HT-29 (cell line): ENCODE measurements around the gene CTSE. TPM values are rescaled to one million over a fixed set of nuclear protein-coding genes. Genes with fewer than 3 reads are reported as not detected.
"Not testable (repeated sequence)": the region's sequence is repeated elsewhere in the genome, so short reads cannot be mapped to it uniquely, and the experiment has no call there.

Source experiments
- DNase-seq: peaks from one replicate; pipeline ENCODE4 v3.0.0-alpha.2; 2015; ENCODE audit warnings: low spot score
- total RNA-seq: library from RNA; depleted of rRNA; stranded (reverse); fragments of >200 nt; shearing (Covaris generic); gene quantifications from 2 replicates; pipeline ENCODE4 v1.2.3, GENCODE V29; 2014

CTSE gene
- total RNA-seq, 1 experiment from 2014 or later, result 6.6 TPM

DNA sequence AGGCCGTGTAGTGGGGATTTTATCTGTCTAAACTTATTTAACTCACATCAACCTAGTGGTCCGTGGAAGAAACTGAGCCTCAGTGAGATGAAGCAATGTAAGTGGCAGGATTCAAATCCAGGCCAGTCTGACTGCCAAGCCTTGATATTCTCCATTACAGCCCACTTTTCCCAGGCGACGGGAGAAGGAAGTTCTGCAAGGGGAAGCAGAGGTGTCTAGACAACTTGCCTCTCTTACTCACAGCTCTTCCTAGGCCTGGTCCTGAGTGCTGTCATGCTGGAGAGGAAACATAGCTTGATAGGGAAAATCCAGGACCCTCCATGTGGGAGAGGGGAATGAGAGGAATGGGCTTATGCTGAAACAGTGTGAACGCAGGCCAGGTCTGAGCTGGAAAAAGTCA, 9.1 kb downstream of the CTSE start:
- DNase-seq, result no peak

DNA sequence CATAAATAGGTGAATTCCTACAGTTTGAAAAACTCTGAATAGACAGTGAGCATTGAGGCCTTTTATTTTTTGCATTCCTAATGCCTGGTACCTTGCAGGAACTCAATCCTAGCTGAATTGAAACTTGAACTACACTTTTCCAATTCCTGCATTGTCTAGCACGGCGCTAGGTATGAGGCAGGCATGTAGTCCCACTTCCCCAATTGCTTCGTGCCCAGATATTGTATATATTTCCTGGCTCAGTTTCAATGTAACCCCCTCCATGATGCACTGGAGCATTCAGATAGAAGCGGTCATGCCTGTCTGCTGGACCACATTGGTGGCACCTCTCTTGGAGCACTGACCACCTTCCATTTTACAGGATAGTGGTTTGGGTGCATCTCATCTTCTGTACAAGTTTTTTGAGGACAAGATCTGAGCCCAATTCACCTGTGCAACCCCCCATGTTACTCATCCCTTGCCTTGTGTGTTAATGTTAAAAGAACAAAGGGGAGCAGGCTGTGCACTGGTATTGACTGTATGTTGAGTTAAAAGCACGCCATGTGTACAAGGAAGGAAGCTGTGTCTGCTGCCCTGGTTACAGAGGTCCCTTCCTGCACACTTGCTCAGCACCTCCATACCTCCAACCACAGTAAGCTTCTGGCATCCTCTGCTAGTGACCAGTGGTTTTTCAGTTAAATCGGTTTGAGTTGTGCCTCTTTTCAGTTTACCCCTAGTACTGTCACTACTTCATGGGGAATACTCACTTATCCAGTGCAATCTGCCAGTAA, 10.5 kb downstream of the CTSE start:
- DNase-seq, result no peak

DNA sequence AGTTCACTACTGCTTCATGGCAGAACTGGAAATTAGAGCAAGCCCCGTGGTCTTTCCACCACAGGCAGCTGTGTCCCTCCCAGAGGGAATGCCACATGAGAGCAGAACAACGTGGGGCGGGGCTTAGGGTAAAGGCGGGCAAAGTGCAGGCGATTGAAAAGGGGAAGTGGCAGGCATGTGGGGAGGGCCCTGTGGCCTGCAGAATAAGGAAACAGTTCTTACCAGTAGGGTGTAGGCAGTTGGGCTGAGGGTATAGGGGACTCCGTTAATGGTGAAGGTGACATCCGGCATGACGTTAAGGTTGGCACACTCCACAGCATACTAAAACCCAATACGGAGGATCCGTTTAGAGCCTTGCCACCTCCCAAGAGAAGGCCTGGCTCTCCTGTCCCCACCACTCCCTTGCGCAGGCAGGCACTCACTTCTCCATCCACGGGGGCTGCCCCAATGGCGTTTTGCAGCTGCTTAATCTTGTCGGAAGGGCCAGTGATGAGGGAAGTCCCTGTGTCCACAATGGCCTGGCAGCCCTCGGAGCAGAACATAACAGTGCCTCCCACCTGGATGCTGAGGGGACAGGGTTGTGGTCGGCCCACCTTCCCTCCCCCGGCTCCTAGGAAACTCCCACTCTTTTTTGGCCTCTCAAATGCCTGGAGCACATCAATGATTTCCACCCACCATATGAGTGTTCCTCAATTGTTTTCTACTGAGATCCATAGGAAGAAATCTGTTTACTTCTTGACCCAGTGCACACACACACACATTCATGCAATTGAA, 11.4 kb downstream of the CTSE start:
- peak; percentile 81 for DNase-seq

DNA sequence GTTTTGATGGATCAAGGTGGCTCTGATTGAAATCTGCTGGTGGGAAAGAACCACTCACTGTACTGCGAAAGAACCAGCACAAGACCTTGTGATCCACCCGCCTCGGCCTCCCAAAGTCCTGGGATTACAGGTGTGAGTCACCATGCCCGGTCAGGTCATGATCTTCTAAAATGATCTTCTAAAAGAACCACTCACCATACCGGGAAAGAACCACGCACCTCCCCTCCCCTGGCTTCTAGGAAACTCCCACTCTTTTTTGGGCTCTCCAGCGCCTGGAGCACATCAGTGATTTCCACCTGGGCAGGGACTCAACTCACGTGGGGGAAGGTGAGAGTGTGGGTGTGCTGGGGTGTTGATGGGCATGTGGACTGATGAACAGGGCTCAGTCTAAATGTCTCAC, 12.6 kb downstream of the CTSE start:
- no peak for DNase-seq

DNA sequence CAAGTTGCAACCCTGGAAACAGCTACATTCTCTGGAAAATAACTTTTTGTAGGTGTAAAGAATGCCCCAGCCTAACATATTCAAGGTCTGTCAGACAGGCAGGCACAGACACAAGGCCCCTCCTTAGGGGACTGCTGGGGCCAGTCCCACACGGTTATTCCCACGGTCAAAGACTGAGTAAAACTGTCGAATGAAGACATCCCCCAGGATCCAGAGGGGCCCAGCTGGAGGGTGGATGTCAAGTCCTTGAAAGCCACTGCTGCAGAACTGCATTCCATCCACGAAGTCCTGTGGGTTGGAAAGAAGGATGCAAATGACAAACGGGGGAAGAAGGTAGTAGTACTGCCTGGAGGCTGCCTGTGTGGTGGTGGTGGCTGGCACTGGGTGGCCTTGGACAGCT, 13.6 kb downstream of the CTSE start:
- no peak for DNase-seq

DNA sequence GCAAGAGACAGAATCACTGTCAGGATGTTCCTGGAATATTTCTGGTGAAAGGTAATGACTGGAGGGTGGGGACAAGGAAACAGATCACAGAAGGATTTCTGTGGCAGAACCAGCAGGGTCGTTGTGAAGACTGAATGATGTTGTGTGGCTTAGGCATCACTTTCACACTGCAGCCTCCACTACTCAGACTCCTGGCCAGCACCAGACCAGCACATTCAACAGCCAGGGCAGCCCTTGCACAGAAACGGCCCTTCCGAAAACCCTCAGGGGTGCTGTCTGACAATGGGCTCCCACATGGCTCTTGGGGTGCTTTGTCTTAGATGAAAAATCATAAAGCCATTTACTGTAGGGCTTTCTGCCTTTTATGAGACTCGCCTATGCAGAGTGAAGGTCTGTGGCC, 16.7 kb downstream of the CTSE start:
- no peak for DNase-seq

DNA sequence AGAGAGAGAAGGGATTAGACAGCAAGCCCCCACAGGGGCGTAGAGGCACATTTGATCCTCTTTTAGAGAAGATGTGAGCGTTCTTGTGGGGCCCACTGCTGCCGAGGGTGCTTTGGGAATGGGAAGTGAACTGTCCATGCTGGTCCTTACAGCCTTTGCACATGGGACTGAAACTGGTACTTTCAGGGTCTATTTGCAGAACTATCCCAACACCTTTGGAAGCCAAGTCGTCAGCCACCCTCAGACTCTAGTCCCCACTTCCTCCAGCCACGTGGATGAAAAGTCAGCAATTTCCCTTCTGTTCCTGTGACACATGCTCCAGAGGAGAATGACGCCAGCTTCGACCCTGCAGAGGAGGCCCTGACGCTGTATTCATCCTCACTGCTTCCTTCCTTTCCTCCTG, 17.9 kb downstream of the CTSE start:
- DNase-seq, result peak; percentile 20

DNA sequence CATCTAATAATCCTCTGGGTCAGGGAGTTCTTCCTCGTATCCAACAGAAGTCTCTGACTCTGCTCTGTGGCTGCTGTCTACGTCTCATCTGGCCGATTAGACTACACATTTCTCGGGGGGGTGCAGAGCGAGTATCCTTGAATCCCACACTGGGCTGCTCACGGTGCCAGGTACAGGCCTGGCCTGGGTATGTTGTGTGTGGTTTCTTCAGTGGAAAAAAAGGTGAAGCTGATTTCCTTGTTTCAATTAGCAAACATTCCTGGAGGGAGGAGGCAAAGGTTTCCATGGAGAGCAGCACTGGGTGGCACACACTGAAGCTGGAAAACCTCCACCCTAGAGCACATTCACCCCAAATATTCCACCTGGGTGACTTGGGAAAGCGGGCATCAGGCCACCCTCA, 18.5 kb downstream of the CTSE start:
- DNase-seq, result peak; percentile 86

DNA sequence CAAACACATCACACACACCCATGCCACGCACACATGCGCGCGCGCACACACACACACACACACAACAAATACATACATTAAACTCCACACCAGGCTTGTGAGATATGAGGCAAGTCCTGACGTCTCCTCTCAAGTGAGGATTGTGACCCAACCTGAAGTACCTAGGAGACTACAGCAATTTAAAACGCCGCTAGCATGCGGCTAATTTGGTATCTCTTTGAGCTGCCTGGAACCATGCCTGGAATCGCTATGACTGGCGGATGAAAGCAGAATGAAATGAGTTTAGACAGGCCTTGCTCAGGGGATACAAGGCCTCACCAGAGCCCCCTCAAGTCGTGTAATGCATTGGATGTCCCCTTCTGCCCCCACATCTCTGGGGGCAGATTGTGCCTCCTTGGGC, 18.9 kb downstream of the CTSE start:
- DNase-seq, result peak; percentile 70

DNA sequence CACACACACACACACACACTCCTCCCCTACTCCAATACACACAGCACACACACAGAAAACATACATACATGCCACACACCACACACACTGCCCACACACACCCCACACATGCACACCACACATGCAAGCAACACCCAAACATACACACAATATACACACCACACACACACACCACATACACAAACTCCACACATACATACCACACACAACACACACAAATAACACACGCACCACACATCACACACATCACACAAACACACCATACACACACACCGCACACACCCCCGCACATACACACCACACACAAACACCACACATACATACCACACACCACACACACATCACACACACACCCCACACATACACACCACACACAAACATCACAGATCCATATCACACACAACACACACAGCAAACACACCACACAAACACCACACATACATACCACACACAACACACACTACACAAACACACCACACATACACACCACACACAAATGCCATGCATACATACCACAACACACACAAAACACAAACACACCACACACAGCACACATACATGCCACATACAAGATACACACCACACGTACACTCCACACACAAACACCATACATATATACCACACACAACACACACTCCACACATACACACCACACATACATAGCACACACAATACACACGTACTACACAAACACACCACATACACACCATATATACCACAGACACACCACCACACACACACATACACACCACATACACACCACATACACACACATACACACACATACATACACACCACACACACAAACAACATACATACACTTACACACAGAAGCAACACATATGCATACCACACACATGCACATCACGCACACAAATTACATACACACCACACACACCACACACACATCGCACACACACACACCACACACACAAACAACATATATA, 19.6 kb downstream of the CTSE start:
- DNase-seq, result no peak

DNA sequence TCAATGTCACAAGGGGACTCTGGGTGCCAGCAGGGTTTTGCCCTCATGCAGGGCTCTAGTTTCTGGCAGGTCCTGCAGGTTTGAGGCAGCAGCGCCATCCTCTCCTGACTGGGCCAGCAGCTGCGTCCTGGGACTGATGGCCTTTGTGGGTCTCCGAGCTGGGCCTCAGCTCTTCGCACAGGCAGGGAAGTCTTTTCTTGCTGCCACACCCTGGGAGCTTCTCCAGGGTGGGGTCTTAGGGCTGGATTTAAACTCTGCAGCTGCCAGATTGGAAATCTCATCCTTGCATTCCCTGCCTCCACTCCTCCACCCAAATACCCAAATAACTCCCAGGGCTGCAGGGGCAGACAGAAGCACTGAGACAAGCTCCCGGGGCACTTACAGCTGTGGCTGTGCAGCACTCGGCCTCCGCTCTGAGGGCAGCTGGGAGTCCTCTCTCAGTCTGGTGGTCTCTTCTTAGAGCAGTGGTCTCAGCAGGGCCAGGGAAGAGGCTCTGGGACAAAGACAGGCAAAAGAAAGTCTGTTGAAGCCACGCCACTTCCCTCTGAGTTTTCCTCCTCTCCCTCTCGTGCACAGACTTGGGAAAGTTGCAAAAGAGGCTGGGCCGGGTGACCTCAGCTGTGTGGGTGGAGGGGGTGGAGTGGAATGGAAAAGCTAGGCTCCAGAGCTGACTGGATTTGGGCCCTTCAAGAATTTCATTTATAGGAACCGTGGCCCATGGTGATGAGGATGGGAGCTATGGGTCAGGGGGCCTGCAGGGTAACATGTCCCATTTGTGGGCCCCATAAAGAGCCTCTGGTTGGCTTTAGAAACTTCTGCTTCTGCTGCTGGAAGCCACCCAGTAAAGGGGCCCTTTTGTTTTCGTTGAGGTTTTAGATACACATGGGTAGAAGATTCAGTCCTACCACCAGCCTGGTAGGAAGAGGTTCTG, 20.6 kb downstream of the CTSE start, which contains the start of gene RAB7B:
TSS of gene RAB7B (minus strand) at position 525 of the 931 bp plus-strand sequence. CDS start 9,260 bp downstream, outside the sequence.
- peak; percentile 74 for DNase-seq

DNA sequence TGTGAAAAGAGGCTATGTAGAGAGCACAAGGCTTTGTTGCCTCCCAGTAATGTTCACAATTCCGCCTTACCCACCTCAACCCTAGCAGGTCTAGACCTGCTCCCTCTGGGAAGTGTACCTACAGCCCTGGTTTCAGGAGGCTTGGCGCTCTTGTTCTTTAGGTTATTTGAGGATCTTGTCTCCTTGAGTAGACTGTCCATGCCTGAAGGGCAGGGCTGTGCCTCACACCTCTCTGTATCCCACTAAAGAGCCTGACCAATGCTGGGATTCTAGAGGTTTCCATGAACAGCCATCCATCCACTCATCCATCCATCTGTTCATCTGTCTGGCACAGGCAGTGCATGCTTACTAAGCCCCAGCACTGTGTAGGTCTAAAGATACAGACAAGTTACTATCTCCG, 21.5 kb downstream of the CTSE start:
- DNase-seq, result no peak

DNA sequence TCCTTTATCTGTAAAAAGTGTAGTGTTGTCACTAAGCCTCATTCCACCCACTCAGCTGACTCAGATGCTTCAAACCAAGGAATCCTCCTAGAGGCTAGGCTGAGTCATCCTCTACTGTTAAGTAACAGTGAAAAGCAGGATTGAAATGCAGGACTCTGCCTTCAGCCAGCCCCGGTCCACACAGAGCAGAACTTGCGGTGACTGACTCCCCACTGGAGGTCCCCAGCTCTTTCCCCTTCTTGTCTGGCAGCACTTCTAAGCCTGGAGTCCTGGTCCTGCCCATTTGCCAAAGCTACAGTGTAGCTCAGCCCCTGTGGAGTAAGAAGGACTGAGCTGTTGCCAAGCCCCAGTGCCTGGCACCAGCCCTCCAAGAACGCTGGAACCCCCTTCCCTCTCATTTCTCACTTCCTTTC, 22.2 kb downstream of the CTSE start:
- peak; percentile 56 for DNase-seq

DNA sequence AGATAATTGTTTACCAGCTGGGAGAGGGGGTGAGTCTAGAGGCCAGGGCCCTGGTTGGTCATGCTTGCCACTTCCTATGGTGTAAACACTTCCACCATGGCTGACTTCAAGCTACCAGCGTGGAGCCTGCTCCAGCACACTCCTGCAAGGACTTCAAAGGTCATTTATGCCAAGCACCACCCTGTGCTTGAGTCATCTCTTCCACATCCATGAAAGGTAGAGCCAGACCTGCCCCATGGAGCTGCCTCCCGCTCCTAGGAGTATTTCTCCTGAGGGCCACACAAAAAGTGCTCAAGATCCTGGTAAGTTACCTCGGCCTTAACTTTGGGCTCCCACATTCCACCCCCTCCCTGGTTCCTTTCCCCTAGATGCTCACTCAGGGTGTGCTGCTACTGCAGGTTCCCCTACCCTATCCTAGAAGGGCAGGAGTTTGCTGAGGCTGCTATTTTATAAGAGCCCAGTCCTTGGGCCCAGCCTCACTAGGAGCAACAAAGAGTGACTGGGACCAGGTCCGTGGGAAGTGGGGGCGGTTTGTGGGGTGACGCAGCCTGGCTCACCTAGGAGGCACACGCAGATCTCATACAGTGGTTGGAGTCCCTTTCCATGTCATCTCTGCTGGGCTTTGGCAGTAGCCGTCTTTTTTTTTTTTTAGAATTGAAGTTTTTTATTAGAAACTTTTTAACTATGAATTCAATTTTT, 22.9 kb downstream of the CTSE start:
- peak; percentile 53 for DNase-seq

DNA sequence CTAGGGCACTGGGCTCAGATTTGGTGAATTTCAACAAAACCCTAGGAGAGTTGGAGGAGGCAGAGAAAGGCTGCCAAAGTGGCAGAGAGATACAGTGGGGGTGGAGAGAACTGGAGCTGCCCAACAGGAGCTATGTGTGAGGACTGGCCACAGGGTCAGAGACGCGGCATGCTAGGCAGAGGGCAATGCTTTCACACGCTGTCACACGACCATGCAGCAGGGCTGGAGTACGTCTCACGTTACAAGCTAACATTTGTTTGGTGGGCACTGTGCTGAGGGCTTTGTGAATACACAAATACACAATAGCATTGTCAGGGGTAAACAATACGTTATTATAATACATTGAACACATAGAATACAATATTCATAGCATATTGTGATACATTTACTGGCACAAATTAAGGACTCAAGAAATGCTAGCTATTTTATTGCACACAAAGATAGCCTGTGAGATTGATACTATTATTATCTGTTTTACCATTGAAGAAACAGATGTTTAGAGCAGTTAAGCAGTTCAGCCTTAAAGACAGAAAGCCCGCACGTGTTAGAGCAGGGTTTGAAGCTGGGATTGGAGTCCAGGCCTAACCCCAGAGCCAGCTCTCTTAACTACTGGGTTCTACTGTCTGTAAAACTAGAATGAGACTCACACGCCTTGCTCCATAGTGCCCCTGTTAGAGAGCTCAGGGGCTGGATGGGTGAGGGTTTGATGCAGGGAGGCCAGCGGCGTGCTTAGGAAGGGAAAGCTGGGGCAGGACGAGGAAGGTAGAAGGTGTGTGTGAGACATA, 25.0 kb downstream of the CTSE start:
- no peak for DNase-seq

DNA sequence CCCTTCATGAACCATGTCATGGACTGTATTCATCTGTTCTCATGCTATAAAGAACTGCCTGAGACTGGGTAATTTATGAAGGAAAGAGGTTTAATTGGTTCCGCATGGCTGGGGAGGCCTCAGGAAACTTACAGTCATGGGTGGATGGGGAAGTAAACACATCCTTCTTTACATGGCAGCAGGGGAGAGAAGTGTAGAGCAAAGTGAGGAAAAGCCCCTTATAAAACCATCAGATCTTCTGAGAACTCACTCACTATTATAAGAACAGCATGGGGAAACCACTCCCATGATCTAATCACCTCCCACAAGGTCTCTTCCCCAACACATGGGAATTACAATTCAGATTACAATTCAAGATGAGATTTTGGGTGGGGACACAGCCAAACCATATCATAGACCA, 27.1 kb downstream of the CTSE start:
- DNase-seq, result not testable (repeated sequence)

DNA sequence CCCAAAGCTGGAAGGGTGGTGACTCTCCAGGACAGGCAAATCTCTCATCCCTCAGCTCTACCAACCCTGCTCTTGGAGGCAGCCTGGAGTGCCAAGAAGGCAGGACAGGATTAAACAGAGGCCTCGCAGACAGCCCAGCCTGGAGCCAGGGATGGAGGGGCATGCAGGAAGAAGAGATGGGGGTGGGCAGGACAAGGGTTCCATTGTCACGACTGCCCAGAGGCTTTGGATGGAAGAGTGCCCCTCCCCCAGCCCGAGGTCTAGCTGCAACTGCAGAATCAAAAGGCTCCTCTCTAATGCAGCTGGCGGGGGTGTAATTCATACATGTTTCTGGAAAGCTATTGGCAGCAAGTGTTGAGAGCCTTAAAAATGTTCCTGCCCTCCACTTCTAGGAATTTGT, 29.3 kb downstream of the CTSE start:
- no peak for DNase-seq

DNA sequence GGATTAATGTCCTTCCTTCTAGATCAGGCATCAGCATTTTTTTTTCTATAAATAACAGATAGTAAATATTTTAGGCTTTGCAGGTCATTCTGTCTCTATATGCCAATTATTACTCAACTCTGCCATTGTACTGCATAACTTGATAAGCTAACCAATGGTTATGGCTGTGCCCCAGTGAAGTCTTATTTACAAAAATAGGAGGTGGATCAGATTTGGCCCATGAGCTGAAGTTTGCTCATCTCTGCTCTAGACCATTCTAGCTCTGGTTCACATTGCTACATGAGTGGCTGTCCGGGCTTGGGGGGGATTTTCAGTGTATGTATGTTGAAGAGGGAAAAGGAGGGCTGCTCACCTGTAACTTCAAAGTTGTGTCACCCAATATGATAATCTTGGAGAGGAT, 30.6 kb downstream of the CTSE start:
- DNase-seq, result no peak

DNA sequence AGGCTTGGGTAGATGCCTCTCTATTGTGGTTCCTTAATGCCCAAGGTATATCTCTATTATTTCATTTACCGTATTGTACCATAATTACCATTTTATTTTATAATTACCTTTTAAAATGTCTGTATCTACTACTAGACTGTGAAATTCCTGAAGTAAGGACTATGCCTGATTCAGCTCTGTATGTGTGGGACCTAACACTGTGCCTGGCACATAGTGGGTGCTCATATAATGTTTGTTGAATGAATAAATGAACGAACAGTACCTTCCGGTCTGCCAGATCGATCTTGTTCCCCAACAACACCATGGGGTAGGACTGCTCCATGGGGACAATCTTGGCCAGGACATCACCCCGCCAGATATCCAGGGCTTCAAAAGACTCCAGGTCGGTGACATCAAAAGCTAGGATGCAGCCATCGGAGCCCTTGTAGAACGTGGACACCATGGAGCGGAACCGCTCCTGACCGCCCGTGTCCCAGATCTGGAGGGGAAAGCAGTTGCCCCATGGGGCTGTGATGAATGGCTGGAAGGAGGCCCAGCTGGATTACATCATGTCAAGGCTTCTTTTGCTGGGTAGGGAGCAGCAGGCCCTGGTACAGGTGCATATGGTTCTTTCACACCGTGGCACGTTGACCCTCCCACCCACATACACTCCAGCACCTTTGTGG, 31.3 kb downstream of the CTSE start:
- DNase-seq, result no peak
